ENCODE data around the gene PLEKHO2. TPM values are rescaled to one million over a fixed set of nuclear protein-coding genes. Genes with fewer than 3 reads are reported as not detected.

The PLEKHO2 gene
- total RNA-seq, 1 experiment from 2014 or later, result 2.0 TPM

DNA sequence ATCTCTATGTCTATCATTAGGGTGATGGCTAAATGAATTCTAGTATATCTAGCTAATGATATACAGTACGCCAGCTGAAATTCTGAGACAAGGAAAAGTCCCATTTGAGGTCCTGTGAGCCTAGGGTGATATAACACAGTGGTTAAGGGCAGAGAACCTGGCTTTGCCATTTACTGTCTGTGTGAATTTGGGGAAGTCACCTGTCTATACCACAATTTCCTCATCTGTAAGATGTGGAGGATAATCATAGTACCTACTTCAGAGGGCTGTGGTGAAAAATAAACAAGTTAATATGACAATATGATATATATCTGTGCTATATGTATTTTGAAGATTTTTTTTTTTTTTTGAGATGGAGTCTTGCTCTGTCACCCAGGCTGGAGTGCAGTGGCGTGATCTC, 60.2 kb downstream of the PLEKHO2 start:
- Mint-ChIP-seq H3K36me3 (ENCODE audit: insufficient read depth, unreplicated experiment) (no peaks in the 10 kb centered on the region), H3K9me3 (ENCODE audit: unreplicated experiment) (no peaks in the 10 kb centered on the region), H3K27me3 (ENCODE audit: insufficient read depth, unreplicated experiment) (no peaks in the 10 kb centered on the region), H3K4me3 (ENCODE audit: unreplicated experiment) (no peak overlapping the region), H3K27ac (ENCODE audit: low read depth, unreplicated experiment) (no peak overlapping the region), H3K4me1 (ENCODE audit: insufficient read depth, unreplicated experiment) (peaks cover 21% of the 10 kb centered on the region)
- ChIA-PET CTCF (interaction anchor here (0.6 kb wide), 2 partner anchors 10 to 86 kb away, joined by 3 read pairs; no protein-coding TSS in a partner anchor), POLR2A (no interaction called here)
- no peak for DNase-seq (ENCODE audit: unreplicated experiment)
- BruUV-seq (replicated peaks), result no TSS peak
- intact Hi-C loops (cut with micrococcal nuclease), result no loop called here
- TF ChIP-seq, protein P1, sequence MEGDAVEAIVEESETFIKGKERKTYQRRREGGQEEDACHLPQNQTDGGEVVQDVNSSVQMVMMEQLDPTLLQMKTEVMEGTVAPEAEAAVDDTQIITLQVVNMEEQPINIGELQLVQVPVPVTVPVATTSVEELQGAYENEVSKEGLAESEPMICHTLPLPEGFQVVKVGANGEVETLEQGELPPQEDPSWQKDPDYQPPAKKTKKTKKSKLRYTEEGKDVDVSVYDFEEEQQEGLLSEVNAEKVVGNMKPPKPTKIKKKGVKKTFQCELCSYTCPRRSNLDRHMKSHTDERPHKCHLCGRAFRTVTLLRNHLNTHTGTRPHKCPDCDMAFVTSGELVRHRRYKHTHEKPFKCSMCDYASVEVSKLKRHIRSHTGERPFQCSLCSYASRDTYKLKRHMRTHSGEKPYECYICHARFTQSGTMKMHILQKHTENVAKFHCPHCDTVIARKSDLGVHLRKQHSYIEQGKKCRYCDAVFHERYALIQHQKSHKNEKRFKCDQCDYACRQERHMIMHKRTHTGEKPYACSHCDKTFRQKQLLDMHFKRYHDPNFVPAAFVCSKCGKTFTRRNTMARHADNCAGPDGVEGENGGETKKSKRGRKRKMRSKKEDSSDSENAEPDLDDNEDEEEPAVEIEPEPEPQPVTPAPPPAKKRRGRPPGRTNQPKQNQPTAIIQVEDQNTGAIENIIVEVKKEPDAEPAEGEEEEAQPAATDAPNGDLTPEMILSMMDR (IDR thresholded peaks at IDR 0.05; ENCODE audit: unreplicated experiment), result no peak

DNA sequence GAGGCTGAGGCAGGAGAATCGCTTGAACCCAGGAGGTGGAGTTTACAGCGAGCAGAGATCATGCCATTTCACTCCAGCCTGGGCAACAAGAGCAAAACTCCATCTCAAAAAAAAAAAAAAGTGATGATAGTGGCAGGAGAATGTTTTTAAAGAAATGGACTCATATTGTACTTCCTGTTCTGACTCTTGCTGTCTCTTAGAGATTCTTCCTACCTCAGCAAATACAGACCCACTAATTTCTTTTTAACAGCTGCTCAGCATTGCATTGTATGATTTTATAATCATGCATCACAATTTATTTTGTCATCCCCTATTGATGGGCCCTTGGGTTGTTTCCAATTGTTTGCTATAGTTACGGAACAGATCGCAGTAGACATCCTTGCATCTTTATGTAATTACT, 61.1 kb downstream of the PLEKHO2 start:
- H3K4me3 Mint-ChIP-seq (ENCODE audit: unreplicated experiment), result no peak overlapping the region
- BruUV-seq (replicated peaks), result no TSS peak
- no peaks in the 10 kb centered on the region for H3K27me3 Mint-ChIP-seq (ENCODE audit: insufficient read depth, unreplicated experiment)
- ChIA-PET CTCF (no interaction called here), POLR2A (interaction anchor here (0.6 to 0.7 kb wide), 2 partner anchors 11 to 630 kb away, joined by 3 to 5 read pairs; no protein-coding TSS in a partner anchor)
- intact Hi-C loops (cut with micrococcal nuclease), result no loop called here
- no peak overlapping the region for H3K27ac Mint-ChIP-seq (ENCODE audit: low read depth, unreplicated experiment)
- TF ChIP-seq, protein P1 (IDR thresholded peaks at IDR 0.05; ENCODE audit: unreplicated experiment), result no peak
- DNase-seq (ENCODE audit: unreplicated experiment), result no peak
- peaks cover 12% of the 10 kb centered on the region for H3K4me1 Mint-ChIP-seq (ENCODE audit: insufficient read depth, unreplicated experiment)
- no peaks in the 10 kb centered on the region for H3K9me3 Mint-ChIP-seq (ENCODE audit: unreplicated experiment)
- H3K36me3 Mint-ChIP-seq (ENCODE audit: insufficient read depth, unreplicated experiment), result no peaks in the 10 kb centered on the region

DNA sequence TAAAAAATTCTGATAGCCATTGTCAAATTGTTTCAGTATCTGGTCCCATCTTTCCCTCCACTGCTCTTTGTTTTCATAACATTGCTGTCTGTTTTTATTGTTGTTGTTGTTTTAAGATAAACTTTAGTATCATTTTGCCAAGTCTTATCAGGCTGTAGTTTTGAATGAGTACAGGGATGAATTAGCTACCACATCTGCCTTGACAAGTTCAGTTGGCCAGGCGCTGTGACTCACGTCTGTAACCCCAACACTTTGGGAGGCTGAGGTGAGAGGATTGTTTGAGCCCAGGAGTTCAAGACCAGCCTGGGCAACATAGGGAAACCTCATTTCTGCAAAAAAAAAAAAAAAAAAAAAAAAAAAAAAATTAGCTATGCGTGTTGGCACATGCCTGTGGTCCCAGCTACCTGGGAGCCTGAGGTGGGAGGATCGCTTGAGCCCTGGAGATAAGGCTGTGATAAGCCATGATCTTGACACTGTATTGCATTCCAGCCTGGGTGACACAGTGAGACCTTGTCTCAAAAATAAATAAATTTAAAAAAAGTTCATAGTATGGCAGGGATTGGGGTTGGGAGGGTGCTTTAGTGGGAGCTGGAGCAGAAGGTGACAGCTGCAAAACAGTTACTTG, 61.7 kb downstream of the PLEKHO2 start:
- H3K36me3 Mint-ChIP-seq (ENCODE audit: insufficient read depth, unreplicated experiment), result no peaks in the 10 kb centered on the region
- DNase-seq (ENCODE audit: unreplicated experiment), result no peak
- ChIA-PET POLR2A (interaction anchor here (0.6 kb wide), 1 partner anchor 631 kb away, joined by 5 read pairs; no protein-coding TSS in a partner anchor), CTCF (no interaction called here)
- H3K27me3 Mint-ChIP-seq (ENCODE audit: insufficient read depth, unreplicated experiment), result no peaks in the 10 kb centered on the region
- BruUV-seq (replicated peaks), result no TSS peak
- H3K4me3 Mint-ChIP-seq (ENCODE audit: unreplicated experiment), result no peak overlapping the region
- intact Hi-C loops (cut with micrococcal nuclease), result no loop called here
- H3K4me1 Mint-ChIP-seq (ENCODE audit: insufficient read depth, unreplicated experiment), result peaks cover 6% of the 10 kb centered on the region
- H3K9me3 Mint-ChIP-seq (ENCODE audit: unreplicated experiment), result no peaks in the 10 kb centered on the region
- TF ChIP-seq, protein P1 (IDR thresholded peaks at IDR 0.05; ENCODE audit: unreplicated experiment), result no peak
- H3K27ac Mint-ChIP-seq (ENCODE audit: low read depth, unreplicated experiment), result no peak overlapping the region

DNA sequence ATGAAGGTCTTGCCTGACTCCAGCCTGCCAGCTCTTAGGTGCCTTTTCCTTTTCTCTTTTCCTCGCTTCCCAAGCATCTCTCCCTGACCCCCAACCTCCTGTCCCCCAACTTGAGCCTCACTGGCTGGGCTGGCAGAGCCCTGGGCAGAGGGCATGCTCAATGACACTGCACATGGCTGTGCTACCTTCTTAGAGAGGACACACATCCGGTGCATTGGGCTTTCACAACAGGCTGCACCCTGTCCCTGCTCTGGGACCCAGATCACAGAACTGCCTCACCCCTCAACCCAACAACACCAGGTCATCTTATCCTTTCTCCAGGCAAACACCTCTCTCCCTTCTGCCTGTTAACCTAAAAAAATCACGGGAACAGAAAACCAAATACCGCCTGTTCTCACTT, 62.5 kb downstream of the PLEKHO2 start:
- ChIA-PET CTCF (interaction anchor here (0.7 kb wide), 1 partner anchor 80 kb away, joined by 3 read pairs; no protein-coding TSS in a partner anchor), POLR2A (no interaction called here)
- Mint-ChIP-seq H3K4me3 (ENCODE audit: unreplicated experiment) (no peak overlapping the region), H3K27me3 (ENCODE audit: insufficient read depth, unreplicated experiment) (no peaks in the 10 kb centered on the region), H3K9me3 (ENCODE audit: unreplicated experiment) (no peaks in the 10 kb centered on the region), H3K36me3 (ENCODE audit: insufficient read depth, unreplicated experiment) (no peaks in the 10 kb centered on the region), H3K27ac (ENCODE audit: low read depth, unreplicated experiment) (no peak overlapping the region), H3K4me1 (ENCODE audit: insufficient read depth, unreplicated experiment) (peaks cover 5% of the 10 kb centered on the region)
- no TSS peak for BruUV-seq (replicated peaks)
- intact Hi-C loops (cut with micrococcal nuclease), result no loop called here
- no peak for DNase-seq (ENCODE audit: unreplicated experiment)
- TF ChIP-seq, protein P1 (IDR thresholded peaks at IDR 0.05; ENCODE audit: unreplicated experiment), result no peak

Measured in MCF 10A (cell line).